ENCODE measurements around the gene CCDC88A. TPM values are rescaled to one million over a fixed set of nuclear protein-coding genes. Genes with fewer than 3 reads are reported as not detected.
"Not testable (repeated sequence)": the region's sequence is repeated elsewhere in the genome, so short reads cannot be mapped to it uniquely, and the experiment has no call there.

CCDC88A gene
- total RNA-seq, 1 donor from 2014 or later: 20.3 TPM

DNA sequence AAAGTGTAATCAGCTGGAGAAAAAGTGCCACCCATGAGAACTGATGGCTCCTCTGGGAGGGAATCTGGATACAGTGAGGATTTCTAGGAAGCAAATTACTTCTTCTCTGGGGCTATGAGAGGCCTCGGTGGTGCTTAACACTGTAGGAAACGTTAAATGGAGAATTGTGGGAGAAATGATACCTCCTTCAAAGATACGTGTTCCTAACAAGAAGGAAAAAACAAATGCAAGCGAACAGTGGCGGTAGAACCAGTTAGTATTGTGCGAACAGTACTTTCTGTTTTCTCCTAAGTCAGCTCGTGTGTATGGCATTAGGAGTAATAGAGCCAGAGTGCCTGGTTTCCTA, 150.0 kb downstream of the CCDC88A start:
- DNase-seq (ENCODE audit: low read depth) (peak; percentile 18), FAIRE-seq (no peak)
- no peak for TF ChIP-seq CTCF (IDR thresholded peaks at IDR 0.05; ENCODE audit: insufficient read depth, low read length, severe bottlenecking)
- H3K27me3 ChIP-seq (ENCODE audit: control insufficient read depth, insufficient read depth, low read length): no peaks in the 10 kb centered on the region
- peak overlapping the region; percentile 81 for H3K4me3 ChIP-seq (ENCODE audit: low read depth, low read length)
- peaks cover 3% of the 10 kb centered on the region for H3K36me3 ChIP-seq (ENCODE audit: control insufficient read depth, insufficient read depth, low read length)

DNA sequence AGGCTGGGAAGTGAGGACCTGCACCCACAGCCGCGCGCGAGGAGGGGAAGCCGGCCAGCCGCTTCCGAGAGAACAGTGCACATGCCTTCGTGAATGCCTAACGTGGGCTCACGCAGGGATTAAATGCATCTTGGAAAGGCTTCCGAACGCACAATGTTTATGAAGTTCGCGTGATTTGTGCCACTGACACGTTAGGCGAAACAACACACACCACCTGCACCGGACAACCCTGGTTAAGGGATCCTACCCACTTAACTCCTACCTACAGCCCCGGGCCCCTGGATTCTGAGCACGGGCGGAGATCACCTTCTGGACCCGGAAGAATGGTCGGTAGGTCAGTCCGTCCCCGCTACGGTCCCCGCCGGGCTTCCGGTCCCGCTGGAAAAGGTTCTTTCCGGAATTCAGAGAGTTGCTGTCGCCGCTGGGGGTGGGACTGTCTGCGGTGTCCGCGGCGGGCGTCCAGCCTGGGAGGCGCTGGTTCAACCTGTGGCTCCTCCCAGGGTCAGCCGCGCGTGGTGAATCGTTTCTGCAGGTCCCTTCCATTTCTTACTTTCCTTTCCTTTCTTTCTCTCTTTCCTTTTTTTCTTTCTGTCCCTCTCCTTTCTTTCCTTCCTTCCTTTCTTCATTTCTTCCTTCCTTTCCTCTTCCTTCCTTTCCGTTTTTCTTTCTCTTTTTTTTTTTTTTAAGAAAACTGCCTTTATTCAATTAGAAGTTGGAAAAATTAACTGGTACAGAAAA, 150.6 kb downstream of the CCDC88A start, which contains the start of gene MTIF2:
Gene MTIF2, minus strand, starts transcription at position 325 of the 738 bp plus-strand sequence. CDS start 5,373 bp downstream, outside the sequence.
- peak; percentile 17 for TF ChIP-seq CTCF (IDR thresholded peaks at IDR 0.05; ENCODE audit: insufficient read depth, low read length, severe bottlenecking)
- Histone ChIP-seq H3K4me3 (ENCODE audit: low read depth, low read length) (peak within 1 kb of the TSS; percentile 81), H3K36me3 (ENCODE audit: control insufficient read depth, insufficient read depth, low read length) (peaks cover 5% of the 10 kb centered on the region), H3K27me3 (ENCODE audit: control insufficient read depth, insufficient read depth, low read length) (no peaks in the 10 kb centered on the region)
- DNase-seq (ENCODE audit: low read depth): peak; percentile 80
- FAIRE-seq: no peak

- H3K4me3 ChIP-seq (ENCODE audit: low read depth, low read length): peak overlapping the region; percentile 81
- FAIRE-seq: no peak
Observed at GRCh38 chr2:55268288-55268906, 151.3 kb downstream of the CCDC88A start.

DNA sequence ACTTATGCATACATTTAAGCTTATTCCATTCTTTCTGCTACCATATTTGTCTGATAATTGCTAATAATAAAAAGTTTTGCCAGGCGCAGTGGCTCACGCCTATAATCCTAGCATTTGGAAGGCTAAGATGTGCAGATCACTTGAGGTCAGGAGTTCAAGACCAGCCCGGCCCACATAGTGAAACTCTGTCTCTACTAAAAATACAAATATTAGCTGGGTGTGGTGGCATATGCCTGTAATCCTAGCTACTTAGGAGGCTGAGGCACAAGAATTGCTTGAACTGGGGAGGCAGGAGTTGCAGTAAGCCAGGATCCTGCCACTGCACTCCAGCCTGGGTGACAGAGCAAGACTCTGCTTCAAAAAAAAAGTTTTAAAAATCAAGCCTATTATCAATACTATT, 160.1 kb downstream of the CCDC88A start:
- not testable (repeated sequence) for H3K4me3 ChIP-seq (ENCODE audit: low read depth, low read length); H3K27me3 ChIP-seq (ENCODE audit: control insufficient read depth, insufficient read depth, low read length); FAIRE-seq; DNase-seq (ENCODE audit: low read depth); H3K36me3 ChIP-seq (ENCODE audit: control insufficient read depth, insufficient read depth, low read length)

More at GRCh38 chr2:55268288-55268906, 151.3 kb downstream of the CCDC88A start:
- Histone ChIP-seq H3K27me3 (ENCODE audit: control insufficient read depth, insufficient read depth, low read length) (no peaks in the 10 kb centered on the region), H3K36me3 (ENCODE audit: control insufficient read depth, insufficient read depth, low read length) (peaks cover 6% of the 10 kb centered on the region)
- DNase-seq (ENCODE audit: low read depth): peak; percentile 15
- TF ChIP-seq CTCF (IDR thresholded peaks at IDR 0.05; ENCODE audit: insufficient read depth, low read length, severe bottlenecking): no peak

DNA sequence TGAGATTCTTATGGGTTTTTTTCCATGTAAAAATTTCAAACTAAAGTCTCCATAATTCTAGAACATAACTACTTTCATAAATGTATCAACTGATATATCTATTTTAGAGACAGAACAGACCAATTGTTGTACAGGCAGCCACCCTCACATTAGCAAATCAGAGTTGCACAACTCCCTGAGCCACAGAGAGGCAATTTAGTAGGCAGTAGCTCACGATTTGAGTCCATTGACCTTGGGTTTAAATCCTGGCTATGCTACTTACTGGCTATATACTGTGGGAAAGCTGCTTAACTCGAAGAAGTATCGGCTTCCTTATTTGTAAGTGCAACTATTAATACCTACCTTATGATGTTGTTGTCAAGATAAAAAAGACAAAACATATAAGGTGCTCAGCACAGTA, 166.8 kb downstream of the CCDC88A start:
- Histone ChIP-seq H3K4me3 (ENCODE audit: low read depth, low read length) (no peak overlapping the region), H3K36me3 (ENCODE audit: control insufficient read depth, insufficient read depth, low read length) (peaks cover 9% of the 10 kb centered on the region), H3K27me3 (ENCODE audit: control insufficient read depth, insufficient read depth, low read length) (no peaks in the 10 kb centered on the region)
- no peak for DNase-seq (ENCODE audit: low read depth)
- no peak for TF ChIP-seq CTCF (IDR thresholded peaks at IDR 0.05; ENCODE audit: insufficient read depth, low read length, severe bottlenecking)
- FAIRE-seq: no peak

DNA sequence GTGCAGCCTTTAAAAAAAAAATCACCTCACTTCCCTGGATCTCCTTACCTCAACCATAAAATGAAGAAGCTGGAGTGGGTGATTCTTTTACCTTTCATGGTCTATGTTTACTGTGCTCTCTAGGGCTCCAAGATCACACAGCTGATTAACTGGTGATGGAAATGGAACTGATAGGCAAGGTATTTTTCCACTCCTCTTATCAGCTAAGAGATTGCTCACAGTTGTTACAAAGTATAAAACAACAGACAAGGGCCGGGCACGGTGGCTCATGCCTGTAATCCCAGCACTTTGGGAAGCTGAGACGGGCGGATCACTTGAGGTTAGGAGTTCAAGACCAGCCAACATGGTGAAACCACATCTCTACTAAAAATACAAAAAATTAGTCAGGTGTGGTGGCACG, 172.6 kb downstream of the CCDC88A start:
- Histone ChIP-seq H3K27me3 (ENCODE audit: control insufficient read depth, insufficient read depth, low read length) (no peaks in the 10 kb centered on the region), H3K36me3 (ENCODE audit: control insufficient read depth, insufficient read depth, low read length) (peaks cover 7% of the 10 kb centered on the region), H3K4me3 (ENCODE audit: low read depth, low read length) (no peak overlapping the region)
- no peak for TF ChIP-seq CTCF (IDR thresholded peaks at IDR 0.05; ENCODE audit: insufficient read depth, low read length, severe bottlenecking)
- no peak for DNase-seq (ENCODE audit: low read depth)
- FAIRE-seq: no peak

Data from bronchial epithelial cell (primary cell).